ENCODE measurements around the gene ANK3.

GRCh38 chr10:60155099-60155877 lies 234.4 kb downstream of the ANK3 start:
- TF ChIP-seq CTCF (IDR thresholded peaks at IDR 0.05) (no peak), POLR2A (IDR thresholded peaks at IDR 0.05) (no peak), EP300 (IDR thresholded peaks at IDR 0.05) (no peak)

Measured in tibial nerve (tissue), 4 donors.